Ectodermal cell (in vitro differentiated cells): ENCODE results near the gene DUSP9.

ENCODE experiments used
- H3K27ac ChIP-seq: 2 replicates; pipeline ENCODE4 v1.7.0; 2013; ENCODE audit warnings: mild to moderate bottlenecking, low read depth, low read length; ENCODE audit not compliant: insufficient read depth, poor library complexity, severe bottlenecking
- H3K27me3 ChIP-seq: 2 replicates; pipeline ENCODE4 v1.7.0; 2013; ENCODE audit warnings: mild to moderate bottlenecking, low read length; ENCODE audit not compliant: insufficient read depth, control insufficient read depth, poor library complexity, severe bottlenecking
- H3K36me3 ChIP-seq: one replicate; pipeline ENCODE4 v1.7.0; 2013; ENCODE audit warnings: low read length; ENCODE audit not compliant: control insufficient read depth, insufficient read depth
- H3K4me1 ChIP-seq: one replicate; pipeline ENCODE4 v1.7.0; 2013; ENCODE audit warnings: low read length; ENCODE audit not compliant: control insufficient read depth, insufficient read depth
- H3K4me3 ChIP-seq: 2 replicates; pipeline ENCODE4 v1.7.0; 2013; ENCODE audit warnings: low read depth, low read length, control low read depth; ENCODE audit not compliant: insufficient read depth
- H3K9me3 ChIP-seq: 2 replicates; pipeline ENCODE4 v1.7.0; 2013; ENCODE audit warnings: mild to moderate bottlenecking, low read length, moderate library complexity; ENCODE audit not compliant: control insufficient read depth
- WGBS, 2 experiments: methylation state at CpG; one replicate each; pipeline ENCODE4 v1.1.7; 2013; ENCODE audit warnings: missing lambda C conversion rate in 2 of 2; 5-methylcytosine and 5-hydroxymethylcytosine counted together

Gene DUSP9

DNA sequence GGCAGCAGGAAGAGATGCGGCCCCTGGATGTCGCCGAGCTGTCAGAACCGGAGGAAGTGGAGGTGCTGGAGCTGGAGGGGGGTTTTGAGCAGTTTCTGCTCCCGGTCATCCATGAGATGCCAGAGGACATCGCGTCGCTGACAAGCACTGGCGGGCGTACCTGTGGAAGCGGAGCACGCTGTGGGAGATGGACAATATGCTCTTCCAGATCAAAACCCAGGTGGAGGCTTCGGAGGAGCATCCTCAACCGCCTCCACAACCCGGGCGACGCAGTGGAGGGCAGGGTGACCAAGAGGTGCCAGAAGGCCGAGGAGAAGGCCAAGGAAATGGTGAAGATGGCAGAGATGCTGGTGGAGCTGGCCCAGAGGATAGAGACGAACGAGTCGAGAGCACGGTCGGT lies 40.5 kb upstream of the DUSP9 start:
- Histone ChIP-seq H3K27ac (no peak overlapping the region), H3K27me3 (peaks cover 26% of the 10 kb centered on the region), H3K36me3 (no peaks in the 10 kb centered on the region), H3K9me3 (no peaks in the 10 kb centered on the region), H3K4me1 (no peaks in the 10 kb centered on the region), H3K4me3 (no peak overlapping the region)
- 85 to 86% methylated on average over 23 of the region's 23 CpGs for WGBS, 2 experiments

- Histone ChIP-seq H3K27ac (no peak overlapping the region), H3K4me1 (no peaks in the 10 kb centered on the region), H3K4me3 (no peak overlapping the region), H3K27me3 (peaks cover 35% of the 10 kb centered on the region), H3K9me3 (no peaks in the 10 kb centered on the region), H3K36me3 (no peaks in the 10 kb centered on the region)
- 91 to 100% methylated on average over 2 of the region's 2 CpGs for WGBS, 2 experiments
These were observed 38.6 kb upstream of the DUSP9 start for GRCh38 chrX:153608376-153608775.

DNA sequence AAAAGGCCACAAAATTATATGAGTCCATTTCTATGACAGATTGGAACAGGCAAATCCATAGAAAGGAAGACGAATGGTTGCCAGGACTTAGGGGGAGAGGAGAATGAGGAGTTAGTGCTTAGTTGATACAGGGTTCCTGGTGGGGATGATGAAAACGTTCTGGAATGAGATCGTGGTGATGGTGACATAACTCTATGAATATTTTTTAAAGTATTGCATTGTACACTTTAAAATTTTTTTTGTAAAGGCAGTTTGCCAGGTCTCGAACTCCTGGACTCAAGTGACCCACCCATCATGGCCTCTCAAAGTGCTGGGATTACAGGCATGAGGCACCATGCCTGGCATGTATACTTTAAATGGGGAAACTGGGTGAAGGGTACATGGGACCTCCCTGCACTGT lies 38.2 kb upstream of the DUSP9 start:
- Histone ChIP-seq H3K4me3 (no peak overlapping the region), H3K27me3 (peaks cover 35% of the 10 kb centered on the region), H3K9me3 (no peaks in the 10 kb centered on the region), H3K36me3 (no peaks in the 10 kb centered on the region), H3K4me1 (no peaks in the 10 kb centered on the region), H3K27ac (no peak overlapping the region)
- 76% methylated on average over 3 to 4 of the region's 4 CpGs for WGBS, 2 experiments

GRCh38 chrX:153609917-153610835 lies 36.8 kb upstream of the DUSP9 start:
- WGBS, 2 experiments, result 5 to 6% methylated on average over 60 to 63 of the region's 63 CpGs
- H3K36me3 ChIP-seq, result no peaks in the 10 kb centered on the region
- peaks cover 44% of the 10 kb centered on the region for H3K27me3 ChIP-seq
- no peak overlapping the region for H3K27ac ChIP-seq
- H3K9me3 ChIP-seq, result no peaks in the 10 kb centered on the region
- peak overlapping the region; percentile 24 for H3K4me3 ChIP-seq
- no peaks in the 10 kb centered on the region for H3K4me1 ChIP-seq

DNA sequence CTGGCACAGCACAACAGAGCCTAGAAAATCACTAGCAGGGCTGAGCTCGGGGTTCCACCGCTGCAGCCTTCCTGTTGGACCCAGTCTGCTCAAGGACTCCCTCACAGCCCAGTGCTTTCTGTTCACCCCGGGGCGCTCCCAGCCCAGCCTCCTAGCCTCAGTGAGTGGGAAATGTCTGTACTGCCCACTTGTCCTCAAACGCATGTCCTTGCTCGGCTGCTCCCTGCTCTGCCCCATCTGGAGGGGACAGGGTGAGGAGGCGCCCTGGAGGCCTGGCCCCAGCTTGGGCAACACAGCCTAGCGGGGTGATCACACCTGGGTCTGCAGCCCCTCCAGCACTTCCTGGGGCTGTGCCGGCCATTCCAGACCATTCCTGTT lies 36.2 kb upstream of the DUSP9 start:
- Histone ChIP-seq H3K27me3 (peaks cover 45% of the 10 kb centered on the region), H3K36me3 (no peaks in the 10 kb centered on the region), H3K4me3 (no peak overlapping the region), H3K4me1 (no peaks in the 10 kb centered on the region), H3K9me3 (no peaks in the 10 kb centered on the region), H3K27ac (no peak overlapping the region)
- WGBS, 2 experiments, result 79% methylated on average over 9 of the region's 9 CpGs

DNA sequence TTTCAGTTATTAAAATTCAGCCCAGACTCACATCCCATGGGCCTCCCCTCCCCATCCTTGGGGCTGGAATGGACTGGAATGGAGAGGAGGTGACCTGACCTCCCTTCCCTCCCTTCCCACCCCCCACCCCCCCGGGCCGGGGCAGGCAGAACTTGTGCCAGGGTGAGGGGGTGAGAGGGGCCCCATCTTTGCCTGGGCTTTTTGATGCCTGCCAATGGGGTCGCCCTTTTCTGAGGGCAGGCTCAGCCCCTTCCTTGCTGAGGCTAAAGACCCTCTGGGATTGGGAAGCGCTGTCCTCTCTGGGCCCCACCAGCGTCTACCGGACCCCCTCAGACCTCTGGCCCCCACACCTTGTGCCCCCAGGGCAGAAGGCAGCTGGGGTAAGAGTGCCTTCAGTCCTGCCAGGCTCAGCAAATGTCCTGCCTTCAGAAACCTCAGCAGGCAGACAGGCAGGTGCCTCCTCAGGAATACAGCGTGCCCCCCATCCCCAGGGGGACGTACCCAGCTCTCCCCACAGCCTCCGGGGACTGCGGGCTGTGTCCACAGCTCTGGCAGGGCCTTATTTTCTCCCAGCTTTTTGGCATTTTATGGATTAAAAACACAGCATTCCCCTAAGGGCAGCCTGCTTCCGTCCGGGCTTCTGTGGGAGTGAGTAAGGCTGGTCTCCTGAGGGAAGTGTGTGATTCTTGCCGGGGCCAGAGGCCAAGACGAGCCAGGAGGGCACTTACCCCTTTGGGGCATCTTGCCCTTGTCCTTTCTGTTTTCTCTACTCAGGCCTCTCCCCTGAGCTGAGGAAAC lies 35.5 kb upstream of the DUSP9 start:
- H3K4me3 ChIP-seq, result no peak overlapping the region
- no peaks in the 10 kb centered on the region for H3K36me3 ChIP-seq
- H3K27me3 ChIP-seq, result peaks cover 49% of the 10 kb centered on the region
- WGBS, 2 experiments, result 85% methylated on average over 12 to 13 of the region's 14 CpGs
- H3K4me1 ChIP-seq, result no peaks in the 10 kb centered on the region
- H3K9me3 ChIP-seq, result no peaks in the 10 kb centered on the region
- no peak overlapping the region for H3K27ac ChIP-seq

- Histone ChIP-seq H3K27ac (no peak overlapping the region), H3K36me3 (no peaks in the 10 kb centered on the region), H3K9me3 (no peaks in the 10 kb centered on the region), H3K4me3 (no peak overlapping the region), H3K4me1 (no peaks in the 10 kb centered on the region), H3K27me3 (peaks cover 58% of the 10 kb centered on the region)
- WGBS, 2 experiments, result 90% methylated on average over 10 of the region's 10 CpGs
These were observed 34.6 kb upstream of the DUSP9 start for GRCh38 chrX:153612413-153612812.

GRCh38 chrX:153614818-153615217 lies 32.2 kb upstream of the DUSP9 start:
- Histone ChIP-seq H3K4me3 (no peak overlapping the region), H3K36me3 (no peaks in the 10 kb centered on the region), H3K9me3 (no peaks in the 10 kb centered on the region), H3K4me1 (no peaks in the 10 kb centered on the region), H3K27me3 (peaks cover 56% of the 10 kb centered on the region), H3K27ac (no peak overlapping the region)
- WGBS, 2 experiments, result 87 to 89% methylated on average over 4 to 6 of the region's 6 CpGs

- no peak overlapping the region for H3K27ac ChIP-seq
- no peaks in the 10 kb centered on the region for H3K36me3 ChIP-seq
- no peak overlapping the region for H3K4me3 ChIP-seq
- H3K4me1 ChIP-seq, result no peaks in the 10 kb centered on the region
- WGBS, 2 experiments, result 93 to 97% methylated on average over 3 to 4 of the region's 5 CpGs
- H3K9me3 ChIP-seq, result no peaks in the 10 kb centered on the region
- H3K27me3 ChIP-seq, result peaks cover 25% of the 10 kb centered on the region
These were observed 26.4 kb upstream of the DUSP9 start for GRCh38 chrX:153620576-153620975.

GRCh38 chrX:153621949-153622598 lies 24.9 kb upstream of the DUSP9 start:
- H3K27ac ChIP-seq, result no peak overlapping the region

More at GRCh38 chrX:153621949-153622598, 24.9 kb upstream of the DUSP9 start:
- Histone ChIP-seq H3K27me3 (peaks cover 16% of the 10 kb centered on the region), H3K9me3 (no peaks in the 10 kb centered on the region), H3K4me1 (no peaks in the 10 kb centered on the region), H3K4me3 (no peak overlapping the region), H3K36me3 (no peaks in the 10 kb centered on the region)
- WGBS, 2 experiments, result 90 to 93% methylated on average over 26 to 27 of the region's 27 CpGs
